NT2/D1 (cell line): ENCODE results near the gene CARM1.

Source experiments
- DNase-seq: peaks from one replicate; pipeline ENCODE4 v3.0.0-alpha.2; 2011; ENCODE audit warnings: low read depth, low spot score
- H3K27me3 ChIP-seq: 2 replicates; pipeline ENCODE4 v1.6.0; 2011; ENCODE audit warnings: mild to moderate bottlenecking; ENCODE audit not compliant: insufficient read length, insufficient read depth
- H3K36me3 ChIP-seq: 2 replicates; pipeline ENCODE4 v1.6.1; 2011; ENCODE audit warnings: mild to moderate bottlenecking, low read length, mixed read lengths; ENCODE audit not compliant: insufficient read depth, insufficient read length
- H3K4me1 ChIP-seq: 2 replicates; pipeline ENCODE4 v1.5.1; 2011; ENCODE audit not compliant: insufficient read depth, insufficient read length
- H3K4me3 ChIP-seq: 2 replicates; pipeline ENCODE4 v1.5.1; 2011; ENCODE audit warnings: low read depth; ENCODE audit not compliant: insufficient read length
- H3K9ac ChIP-seq: 2 replicates; pipeline ENCODE4 v1.6.0; 2011; ENCODE audit warnings: low read depth; ENCODE audit not compliant: insufficient read length
- H3K9me3 ChIP-seq: 2 replicates; pipeline ENCODE4 v1.5.1; 2011; ENCODE audit warnings: mild to moderate bottlenecking, low read length; ENCODE audit not compliant: insufficient read depth
- SUZ12 ChIP-seq: IDR thresholded peaks from 2 replicates; pipeline ENCODE4 v1.6.1; 2011; ENCODE audit not compliant: insufficient read length, insufficient read depth; ENCODE audit errors: extremely low read depth
- YY1 ChIP-seq: IDR thresholded peaks from 2 replicates; pipeline ENCODE4 v1.6.1; 2011; ENCODE audit not compliant: insufficient read length, insufficient read depth
- ZNF274 ChIP-seq: IDR thresholded peaks from 2 replicates; pipeline ENCODE4 v1.6.1; 2011; ENCODE audit warnings: mild to moderate bottlenecking, low read depth, low read length

The CARM1 gene

DNA sequence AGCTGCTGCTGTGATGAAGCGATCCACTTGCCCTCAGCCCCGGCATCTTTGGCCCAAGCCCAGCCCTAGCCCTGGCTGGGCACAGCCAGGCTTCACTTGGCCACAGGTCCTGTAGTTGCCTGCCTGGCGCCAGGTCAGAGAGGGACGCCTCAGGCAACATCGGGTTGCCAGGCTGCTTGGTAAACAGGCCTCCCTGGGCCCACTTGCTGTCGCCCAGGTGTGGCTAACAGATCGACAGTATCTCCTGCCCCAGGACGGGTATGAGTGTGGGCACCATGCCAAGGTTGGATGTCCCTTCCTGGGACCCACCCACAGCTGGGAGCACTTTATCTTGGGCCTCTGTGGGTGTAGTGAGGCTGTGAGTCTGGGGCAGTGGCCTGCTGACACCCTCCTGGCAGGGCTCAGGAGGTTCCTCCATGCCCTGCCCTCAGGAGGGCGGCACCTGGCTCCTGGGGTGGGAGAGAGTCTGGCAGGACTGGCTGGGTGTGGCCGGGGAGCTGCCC is 27.8 kb downstream of the CARM1 start:
- TF ChIP-seq YY1, result no peak
- TF ChIP-seq SUZ12, result no peak
- TF ChIP-seq ZNF274, result no peak
- H3K4me3 ChIP-seq, result no peak overlapping the region
- no peak overlapping the region for H3K9ac ChIP-seq
- H3K27me3 ChIP-seq, result no peaks in the 10 kb centered on the region
- no peak for DNase-seq
- H3K36me3 ChIP-seq, result peaks cover 13% of the 10 kb centered on the region
- H3K4me1 ChIP-seq, result peaks cover 24% of the 10 kb centered on the region
- peaks cover 19% of the 10 kb centered on the region for H3K9me3 ChIP-seq

DNA sequence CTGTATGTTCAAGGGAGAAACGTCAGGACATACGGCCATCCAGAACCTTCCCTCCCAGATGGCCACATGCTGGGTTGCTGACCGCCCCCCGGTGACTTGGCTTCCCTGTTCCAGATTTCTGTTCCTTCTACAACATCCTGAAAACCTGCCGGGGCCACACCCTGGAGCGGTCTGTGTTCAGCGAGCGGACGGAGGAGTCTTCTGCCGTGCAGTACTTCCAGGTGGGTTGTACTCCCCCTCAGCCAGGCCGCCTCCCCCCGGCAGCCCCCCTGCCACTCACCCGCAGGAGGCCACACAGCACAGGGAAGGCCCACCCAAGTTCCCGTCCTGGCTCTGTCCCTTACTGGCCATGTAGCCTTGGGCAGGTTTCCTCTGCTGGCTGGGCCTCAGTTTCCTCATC is 36.6 kb downstream of the CARM1 start:
- Histone ChIP-seq H3K27me3 (no peaks in the 10 kb centered on the region), H3K4me3 (no peak overlapping the region), H3K9me3 (peaks cover 3% of the 10 kb centered on the region), H3K4me1 (no peaks in the 10 kb centered on the region), H3K9ac (no peak overlapping the region), H3K36me3 (peaks cover 69% of the 10 kb centered on the region)
- no peak for TF ChIP-seq ZNF274
- no peak for TF ChIP-seq YY1
- no peak for TF ChIP-seq SUZ12
- DNase-seq, result no peak

DNA sequence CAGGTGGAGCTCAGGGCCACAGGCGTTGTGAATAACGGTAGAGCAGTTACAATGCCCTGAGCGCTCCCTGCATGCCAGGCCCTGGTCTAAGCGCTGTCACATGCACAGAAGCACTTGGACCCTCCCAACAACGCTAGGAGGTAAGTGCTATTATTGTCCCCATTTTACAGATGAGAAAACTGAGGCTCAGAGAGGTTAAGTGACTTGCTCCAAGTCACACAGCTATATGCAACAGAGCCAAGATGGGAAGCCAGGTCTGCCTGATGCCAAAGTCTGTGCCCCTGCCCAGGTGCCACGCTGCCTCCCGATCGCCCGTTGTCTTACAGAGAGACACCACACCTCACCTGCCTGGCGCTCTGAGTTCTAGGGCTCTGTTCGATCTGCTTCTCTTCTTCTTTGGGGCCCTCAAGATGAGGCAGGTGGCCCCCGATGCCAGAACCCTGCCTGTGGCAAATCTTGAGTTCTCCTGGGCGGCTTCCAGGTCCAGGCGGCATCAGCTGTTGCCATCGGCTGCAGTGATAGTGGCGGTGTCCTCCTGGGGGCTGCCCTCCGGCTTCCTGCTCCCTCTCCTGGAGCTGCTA is 37.1 kb downstream of the CARM1 start:
- no peak for DNase-seq
- Histone ChIP-seq H3K36me3 (peaks cover 71% of the 10 kb centered on the region), H3K9ac (no peak overlapping the region), H3K9me3 (no peaks in the 10 kb centered on the region), H3K4me3 (no peak overlapping the region), H3K4me1 (no peaks in the 10 kb centered on the region), H3K27me3 (no peaks in the 10 kb centered on the region)
- TF ChIP-seq YY1, result no peak
- no peak for TF ChIP-seq ZNF274
- no peak for TF ChIP-seq SUZ12

DNA sequence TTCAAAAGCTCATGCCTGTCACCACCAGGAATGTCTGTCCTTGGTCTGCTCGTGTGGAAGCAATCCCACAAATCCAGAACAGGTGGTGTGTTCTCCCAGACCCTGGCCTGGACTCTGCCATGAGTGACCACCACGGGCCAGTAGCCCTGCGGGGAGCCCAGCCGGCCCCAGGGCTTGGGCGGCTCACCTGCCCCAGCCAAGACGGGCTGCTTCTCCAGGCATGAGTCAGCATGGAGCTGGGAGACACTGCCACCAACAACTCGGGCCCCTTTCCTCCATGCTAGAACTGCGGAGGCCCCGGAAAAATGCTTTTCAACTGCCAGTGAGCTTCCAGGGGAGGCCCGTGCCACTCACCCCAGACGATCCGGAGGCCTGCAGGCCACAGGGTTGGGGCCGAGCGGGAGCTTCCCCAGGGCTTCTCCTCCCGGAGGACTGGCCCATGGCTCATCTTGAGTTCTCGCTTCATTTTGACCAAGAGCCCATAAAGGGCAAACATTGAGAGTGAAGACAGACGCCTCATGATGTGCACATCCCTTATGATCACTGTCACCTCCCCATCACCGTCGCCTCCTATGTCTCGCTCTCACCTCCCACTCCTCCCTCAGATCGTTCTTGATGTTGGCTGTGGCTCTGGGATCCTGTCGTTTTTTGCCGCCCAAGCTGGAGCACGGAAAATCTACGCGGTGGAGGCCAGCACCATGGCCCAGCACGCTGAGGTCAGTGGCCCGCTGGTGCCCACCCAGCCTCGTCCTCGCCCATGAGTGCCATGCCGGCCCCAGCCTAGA is 40.4 kb downstream of the CARM1 start:
- Histone ChIP-seq H3K9me3 (no peaks in the 10 kb centered on the region), H3K4me3 (no peak overlapping the region), H3K4me1 (peaks cover 10% of the 10 kb centered on the region), H3K36me3 (peaks cover 81% of the 10 kb centered on the region), H3K9ac (no peak overlapping the region), H3K27me3 (no peaks in the 10 kb centered on the region)
- no peak for TF ChIP-seq YY1
- TF ChIP-seq SUZ12, result no peak
- no peak for TF ChIP-seq ZNF274
- no peak for DNase-seq

DNA sequence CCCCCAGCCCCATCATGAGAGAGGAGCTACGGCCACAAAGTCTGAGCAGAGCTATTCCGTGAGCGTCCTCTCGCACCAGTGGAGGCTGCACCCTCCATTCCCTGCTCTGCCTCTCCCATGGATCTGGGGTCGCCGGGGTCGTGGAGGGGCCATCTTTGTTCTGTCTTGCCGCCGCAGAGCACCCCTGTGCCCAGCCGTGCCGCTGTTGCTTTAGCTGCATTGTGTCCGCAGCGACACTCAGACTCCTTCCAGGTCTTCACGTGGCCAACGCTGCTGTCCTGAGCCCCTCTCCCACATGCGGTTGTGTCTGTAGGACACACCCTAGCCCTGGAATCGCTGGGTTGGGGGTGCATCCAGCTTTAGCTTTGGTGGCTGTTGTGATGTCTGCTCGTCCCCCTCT is 41.3 kb downstream of the CARM1 start:
- H3K4me1 ChIP-seq, result peaks cover 10% of the 10 kb centered on the region
- no peaks in the 10 kb centered on the region for H3K9me3 ChIP-seq
- no peak overlapping the region for H3K9ac ChIP-seq
- no peak for TF ChIP-seq ZNF274
- no peak for TF ChIP-seq YY1
- no peak for TF ChIP-seq SUZ12
- no peak for DNase-seq
- H3K36me3 ChIP-seq, result peaks cover 76% of the 10 kb centered on the region
- no peak overlapping the region for H3K4me3 ChIP-seq
- H3K27me3 ChIP-seq, result no peaks in the 10 kb centered on the region

DNA sequence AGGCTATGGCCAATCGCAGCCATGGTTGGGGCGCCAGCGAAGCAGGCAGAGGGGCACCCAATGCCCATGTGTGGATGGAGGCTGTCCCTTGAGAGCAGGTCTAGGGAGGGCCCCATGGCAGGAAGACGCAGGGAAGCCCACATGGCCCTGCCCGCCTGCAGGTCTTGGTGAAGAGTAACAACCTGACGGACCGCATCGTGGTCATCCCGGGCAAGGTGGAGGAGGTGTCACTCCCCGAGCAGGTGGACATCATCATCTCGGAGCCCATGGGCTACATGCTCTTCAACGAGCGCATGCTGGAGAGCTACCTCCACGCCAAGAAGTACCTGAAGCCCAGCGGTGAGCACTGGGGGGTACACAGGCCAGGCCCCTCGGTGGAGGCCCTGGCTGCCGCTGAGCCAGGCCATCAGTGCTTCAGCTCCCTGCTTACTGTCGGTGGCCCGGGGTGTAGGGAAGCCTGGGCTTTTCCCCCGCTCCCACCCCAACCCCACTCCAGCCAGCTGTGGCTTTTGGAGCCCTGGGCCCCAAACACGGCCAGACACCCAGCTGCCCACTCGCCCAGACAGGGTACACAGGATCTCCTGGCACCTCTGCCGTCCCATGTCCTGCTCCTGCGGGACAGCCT is 42.5 kb downstream of the CARM1 start:
- Histone ChIP-seq H3K36me3 (peaks cover 75% of the 10 kb centered on the region), H3K27me3 (no peaks in the 10 kb centered on the region), H3K9ac (no peak overlapping the region), H3K9me3 (no peaks in the 10 kb centered on the region), H3K4me3 (no peak overlapping the region), H3K4me1 (peaks cover 10% of the 10 kb centered on the region)
- no peak for DNase-seq
- TF ChIP-seq ZNF274, result no peak
- TF ChIP-seq YY1, result no peak
- no peak for TF ChIP-seq SUZ12
